GM12874 (cell line): ENCODE measurements around the gene ERCC2.
A peak's percentile ranks its signal among the peaks of the same experiment; 100 is the strongest.

Experiments used
- CTCF ChIP-seq: IDR thresholded peaks from 2 replicates; pipeline ENCODE4 v1.5.1; 2011; ENCODE audit warnings: low read depth, mild to moderate bottlenecking, control low read depth, low read length, moderate library complexity; ENCODE audit not compliant: insufficient read depth

ERCC2 gene

GRCh38 chr19:45404557-45405434 lies 34.4 kb upstream of the ERCC2 start, which contains the start of gene PPP1R13L:
Gene PPP1R13L (minus strand): TSS chr19:45405069. CDS start chr19:45398318, 6,751 bp downstream.
- TF ChIP-seq CTCF, result no peak

DNA sequence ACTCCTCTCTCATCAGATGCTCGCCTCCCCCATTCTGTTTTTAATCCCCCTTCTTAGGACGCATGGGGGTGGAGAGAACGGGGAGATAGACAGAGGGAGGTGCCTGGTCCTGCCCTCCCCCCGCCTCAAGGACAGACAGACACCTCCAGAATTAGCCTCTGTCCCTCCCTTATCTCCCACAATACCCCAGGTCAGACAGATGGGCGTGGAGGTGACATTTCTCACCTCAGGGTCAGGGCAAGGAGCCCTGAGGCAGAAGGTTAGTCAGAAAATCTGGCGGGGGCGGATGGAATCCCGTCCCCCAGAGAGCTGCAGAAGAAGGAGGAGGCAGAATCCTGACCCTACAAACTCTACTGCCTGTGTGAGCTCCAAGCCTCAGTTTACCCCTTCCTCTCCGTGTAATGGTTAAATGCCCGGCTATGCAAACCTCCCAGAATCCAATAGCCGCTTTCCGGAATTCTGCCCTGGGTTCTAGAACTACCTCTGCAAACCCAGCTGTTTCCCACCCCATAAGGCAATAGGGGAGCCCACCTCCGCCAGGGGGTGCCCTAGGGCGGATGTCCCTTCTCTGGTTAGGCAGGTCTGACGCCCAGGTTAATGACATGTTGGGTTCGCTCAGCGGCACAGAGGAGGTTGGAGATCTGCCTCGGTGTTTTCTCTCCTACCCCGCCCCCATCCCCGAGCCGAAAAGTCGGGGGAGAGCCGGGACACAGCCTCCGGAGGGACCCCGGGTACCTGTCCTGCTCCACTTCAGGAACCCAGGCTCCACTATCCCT lies 33.6 kb upstream of the ERCC2 start:
- TF ChIP-seq CTCF, result peak; percentile 82

DNA sequence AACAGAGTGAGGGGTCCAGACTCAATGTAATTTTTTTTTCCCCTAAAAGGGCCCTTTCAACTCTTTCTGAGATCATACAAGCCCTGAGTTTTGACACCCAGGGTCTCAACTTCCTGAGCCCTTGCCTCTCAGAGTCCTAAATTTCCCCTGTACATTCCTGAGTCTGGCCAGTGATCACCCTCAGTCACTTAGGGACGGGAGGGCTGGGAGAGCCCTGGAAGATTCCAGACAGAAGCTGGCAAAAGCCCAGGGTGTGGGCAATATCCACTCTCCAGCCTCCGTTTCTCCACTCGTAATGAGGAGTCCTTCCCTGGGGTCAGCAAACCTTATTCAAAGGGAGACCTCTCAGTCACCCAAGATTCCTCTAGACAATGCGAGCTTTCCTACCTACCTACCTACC lies 32.9 kb upstream of the ERCC2 start:
- TF ChIP-seq CTCF, result no peak

- TF ChIP-seq CTCF, result peak; percentile 70
Observed at GRCh38 chr19:45402298-45403061, 32.1 kb upstream of the ERCC2 start.

GRCh38 chr19:45401815-45402214 lies 31.4 kb upstream of the ERCC2 start:
- no peak for TF ChIP-seq CTCF

DNA sequence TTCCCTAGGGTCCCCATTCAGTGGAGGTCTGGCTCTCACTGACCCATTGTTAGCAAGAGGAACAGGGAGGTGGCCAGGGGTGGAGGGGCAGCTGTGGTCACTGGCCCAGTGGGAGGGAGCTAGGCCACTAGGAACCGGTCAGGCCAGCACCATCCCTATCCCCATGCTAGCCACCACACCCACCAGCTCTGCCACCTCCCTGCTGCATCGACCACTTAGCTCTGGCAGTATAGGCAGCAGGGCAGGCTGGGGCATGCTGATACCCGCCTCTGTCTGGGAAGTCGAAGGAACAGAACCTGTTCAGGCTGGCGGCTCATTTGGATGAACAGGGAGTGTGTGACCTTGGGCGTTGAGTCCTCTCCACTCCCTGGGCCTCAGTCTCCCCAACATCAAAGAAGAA lies 29.8 kb upstream of the ERCC2 start:
- TF ChIP-seq CTCF, result no peak
